T-helper 2 cell treated with Interferon-gamma antibody and Interleukin-4, amounts not matched to agents 5 μg/mL and 100 μg/mL, for 36 hours (primary cell): ENCODE measurements around the gene AMHR2.
"Not testable (repeated sequence)": the region's sequence is repeated elsewhere in the genome, so short reads cannot be mapped to it uniquely, and the experiment has no call there.

Source experiments
- DNase-seq: peaks from one replicate; pipeline ENCODE4 v3.0.0; 2021; ENCODE audit warnings: low spot score
- H3K27ac Mint-ChIP-seq: one replicate; pipeline ENCODE4 v1.8.0; 2021; ENCODE audit warnings: mild to moderate bottlenecking, mixed read lengths
- H3K27me3 Mint-ChIP-seq: one replicate; pipeline ENCODE4 v1.8.0; 2021; ENCODE audit warnings: low read depth, mixed read lengths
- H3K36me3 Mint-ChIP-seq: one replicate; pipeline ENCODE4 v1.8.0; 2021; ENCODE audit warnings: low read depth, mixed read lengths
- H3K4me1 Mint-ChIP-seq: one replicate; pipeline ENCODE4 v1.8.0; 2021; ENCODE audit warnings: low read depth, mixed read lengths
- H3K4me3 Mint-ChIP-seq: one replicate; pipeline ENCODE4 v1.8.0; 2022; ENCODE audit warnings: mild to moderate bottlenecking, moderate library complexity, mixed read lengths
- H3K9me3 Mint-ChIP-seq: one replicate; pipeline ENCODE4 v1.8.0; 2021; ENCODE audit warnings: mixed read lengths

The AMHR2 gene

GRCh38 chr12:53424626-53425514 is 1.2 kb downstream of the AMHR2 start:
- Mint-ChIP-seq H3K27ac (no peak overlapping the region), H3K36me3 (no peaks in the 10 kb centered on the region), H3K27me3 (no peaks in the 10 kb centered on the region), H3K4me1 (peaks cover 6% of the 10 kb centered on the region), H3K4me3 (no peak overlapping the region), H3K9me3 (no peaks in the 10 kb centered on the region)
- DNase-seq: no peak

GRCh38 chr12:53425515-53426150 is 2.0 kb downstream of the AMHR2 start:
- H3K4me1 Mint-ChIP-seq: peaks cover 6% of the 10 kb centered on the region
- no peaks in the 10 kb centered on the region for H3K36me3 Mint-ChIP-seq
- no peaks in the 10 kb centered on the region for H3K9me3 Mint-ChIP-seq
- no peak overlapping the region for H3K27ac Mint-ChIP-seq
- no peaks in the 10 kb centered on the region for H3K27me3 Mint-ChIP-seq
- DNase-seq: no peak
- no peak overlapping the region for H3K4me3 Mint-ChIP-seq

GRCh38 chr12:53427905-53428594 is 4.4 kb downstream of the AMHR2 start:
- DNase-seq: peak; percentile 35
- Mint-ChIP-seq H3K4me1 (no peaks in the 10 kb centered on the region), H3K9me3 (no peaks in the 10 kb centered on the region), H3K36me3 (no peaks in the 10 kb centered on the region), H3K27me3 (no peaks in the 10 kb centered on the region), H3K4me3 (no peak overlapping the region), H3K27ac (no peak overlapping the region)

- no peak overlapping the region for H3K4me3 Mint-ChIP-seq
- no peaks in the 10 kb centered on the region for H3K27me3 Mint-ChIP-seq
- no peaks in the 10 kb centered on the region for H3K9me3 Mint-ChIP-seq
- no peak overlapping the region for H3K27ac Mint-ChIP-seq
- no peak for DNase-seq
- H3K36me3 Mint-ChIP-seq: no peaks in the 10 kb centered on the region
- no peaks in the 10 kb centered on the region for H3K4me1 Mint-ChIP-seq
These were observed 5.1 kb downstream of the AMHR2 start for GRCh38 chr12:53428741-53429140.

GRCh38 chr12:53430116-53430515 is 6.5 kb downstream of the AMHR2 start:
- Mint-ChIP-seq H3K27me3 (no peaks in the 10 kb centered on the region), H3K9me3 (no peaks in the 10 kb centered on the region), H3K4me3 (no peak overlapping the region), H3K4me1 (no peaks in the 10 kb centered on the region), H3K36me3 (no peaks in the 10 kb centered on the region), H3K27ac (no peak overlapping the region)
- no peak for DNase-seq

GRCh38 chr12:53431187-53431586 is 7.5 kb downstream of the AMHR2 start:
- Mint-ChIP-seq H3K36me3 (no peaks in the 10 kb centered on the region), H3K4me3 (no peak overlapping the region), H3K9me3 (no peaks in the 10 kb centered on the region), H3K27ac (no peak overlapping the region), H3K4me1 (no peaks in the 10 kb centered on the region), H3K27me3 (no peaks in the 10 kb centered on the region)
- no peak for DNase-seq

GRCh38 chr12:53435326-53435725 is 11.7 kb downstream of the AMHR2 start:
- not testable (repeated sequence) for H3K9me3 Mint-ChIP-seq, H3K27me3 Mint-ChIP-seq, H3K4me3 Mint-ChIP-seq, DNase-seq, H3K4me1 Mint-ChIP-seq, H3K36me3 Mint-ChIP-seq, H3K27ac Mint-ChIP-seq

- not testable (repeated sequence) for H3K27ac Mint-ChIP-seq, H3K9me3 Mint-ChIP-seq
These were observed 15.9 kb downstream of the AMHR2 start for GRCh38 chr12:53439582-53439981.

GRCh38 chr12:53441040-53441833 is 17.6 kb downstream of the AMHR2 start, which contains the start of gene PRR13:
TSS of gene PRR13 (plus strand) at chr12:53441734. CDS start at chr12:53442715, 981 bp downstream.
- peak within 1 kb of the TSS; percentile 92 for H3K27ac Mint-ChIP-seq
- peak; percentile 95 for DNase-seq
- peak within 1 kb of the TSS; percentile 98 for H3K4me3 Mint-ChIP-seq
- peaks cover 28% of the 10 kb centered on the region for H3K4me1 Mint-ChIP-seq
- no peaks in the 10 kb centered on the region for H3K9me3 Mint-ChIP-seq
- H3K36me3 Mint-ChIP-seq: peaks cover 28% of the 10 kb centered on the region
- H3K27me3 Mint-ChIP-seq: no peaks in the 10 kb centered on the region

More at GRCh38 chr12:53439582-53439981, 15.9 kb downstream of the AMHR2 start:
- not testable (repeated sequence) for H3K27me3 Mint-ChIP-seq, DNase-seq, H3K4me3 Mint-ChIP-seq
- H3K4me1 Mint-ChIP-seq: peaks cover 16% of the 10 kb centered on the region
- peaks cover 17% of the 10 kb centered on the region for H3K36me3 Mint-ChIP-seq

- Mint-ChIP-seq H3K4me1 (peaks cover 33% of the 10 kb centered on the region), H3K4me3 (peak overlapping the region; percentile 98), H3K9me3 (no peaks in the 10 kb centered on the region), H3K36me3 (peaks cover 43% of the 10 kb centered on the region), H3K27me3 (no peaks in the 10 kb centered on the region), H3K27ac (no peak overlapping the region)
- no peak for DNase-seq
These were observed 20.3 kb downstream of the AMHR2 start for GRCh38 chr12:53443955-53444354.

- not testable (repeated sequence) for H3K9me3 Mint-ChIP-seq, H3K27ac Mint-ChIP-seq, H3K27me3 Mint-ChIP-seq, H3K4me3 Mint-ChIP-seq, DNase-seq
- Mint-ChIP-seq H3K4me1 (peaks cover 33% of the 10 kb centered on the region), H3K36me3 (peaks cover 43% of the 10 kb centered on the region)
These were observed 21.1 kb downstream of the AMHR2 start for GRCh38 chr12:53444593-53445325.

GRCh38 chr12:53450936-53451335 is 27.3 kb downstream of the AMHR2 start:
- DNase-seq: no peak
- no peaks in the 10 kb centered on the region for H3K27me3 Mint-ChIP-seq
- H3K4me1 Mint-ChIP-seq: peaks cover 33% of the 10 kb centered on the region
- no peak overlapping the region for H3K4me3 Mint-ChIP-seq
- no peaks in the 10 kb centered on the region for H3K9me3 Mint-ChIP-seq
- peaks cover 54% of the 10 kb centered on the region for H3K36me3 Mint-ChIP-seq
- H3K27ac Mint-ChIP-seq: no peak overlapping the region

GRCh38 chr12:53451661-53452158 is 28.1 kb downstream of the AMHR2 start, which contains the start of gene PCBP2:
TSS of gene PCBP2 (plus strand) at chr12:53452102. CDS start at chr12:53454801, 2,699 bp downstream.
- peaks cover 27% of the 10 kb centered on the region for H3K4me1 Mint-ChIP-seq
- peaks cover 51% of the 10 kb centered on the region for H3K36me3 Mint-ChIP-seq
- H3K27me3 Mint-ChIP-seq: no peaks in the 10 kb centered on the region
- peak within 1 kb of the TSS; percentile 97 for H3K4me3 Mint-ChIP-seq
- no peaks in the 10 kb centered on the region for H3K9me3 Mint-ChIP-seq
- peak; percentile 98 for DNase-seq
- H3K27ac Mint-ChIP-seq: peak within 1 kb of the TSS; percentile 100
